ENCODE measurements around the gene NRXN3. TPM values are rescaled to one million over a fixed set of nuclear protein-coding genes. Genes with fewer than 3 reads are reported as not detected.

NRXN3 gene
- total RNA-seq, 1 donor from 2014 or later, result 4.8 TPM

DNA sequence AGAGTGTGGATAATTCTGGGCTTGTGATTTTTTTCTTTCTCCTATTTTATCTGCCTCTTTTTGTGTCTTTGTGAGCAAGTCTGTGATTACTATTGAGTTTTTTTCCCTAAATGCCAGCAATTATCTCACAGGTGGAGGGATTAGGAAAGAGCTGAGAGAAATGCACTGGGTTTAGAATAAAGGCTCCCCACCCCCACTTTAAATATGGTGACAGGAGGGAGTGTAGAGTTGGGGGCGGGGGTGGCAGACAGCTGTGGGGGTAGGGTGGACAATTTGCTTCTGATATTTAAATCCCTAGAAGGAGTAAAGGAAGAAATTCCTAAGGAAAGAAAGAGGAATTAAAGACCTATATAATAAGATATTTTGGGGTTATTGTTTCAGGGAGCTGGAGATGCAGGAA lies 145.9 kb downstream of the NRXN3 start:
- no peak for DNase-seq (ENCODE audit: extremely low read depth, low read depth, low spot score)

DNA sequence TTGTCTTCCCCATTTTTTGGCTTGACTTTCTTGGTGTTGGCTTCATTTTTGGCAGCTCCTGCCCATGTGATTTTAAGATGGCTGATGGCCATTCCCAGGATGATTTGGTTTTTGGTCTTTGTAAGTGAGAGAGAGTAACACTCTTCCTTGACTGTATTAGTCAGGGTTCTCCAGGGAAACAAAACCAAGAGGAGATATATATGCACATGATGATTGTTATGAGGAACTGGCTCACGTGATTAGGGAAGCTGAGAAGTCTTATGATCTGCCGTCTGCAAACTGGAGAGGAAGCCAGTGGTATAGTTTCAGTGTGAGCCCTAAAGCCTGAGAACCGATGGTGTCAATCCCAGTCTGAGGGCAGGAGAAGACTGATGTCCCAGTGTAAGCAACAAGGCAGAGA lies 146.6 kb downstream of the NRXN3 start:
- no peak for DNase-seq (ENCODE audit: extremely low read depth, low read depth, low spot score)

DNA sequence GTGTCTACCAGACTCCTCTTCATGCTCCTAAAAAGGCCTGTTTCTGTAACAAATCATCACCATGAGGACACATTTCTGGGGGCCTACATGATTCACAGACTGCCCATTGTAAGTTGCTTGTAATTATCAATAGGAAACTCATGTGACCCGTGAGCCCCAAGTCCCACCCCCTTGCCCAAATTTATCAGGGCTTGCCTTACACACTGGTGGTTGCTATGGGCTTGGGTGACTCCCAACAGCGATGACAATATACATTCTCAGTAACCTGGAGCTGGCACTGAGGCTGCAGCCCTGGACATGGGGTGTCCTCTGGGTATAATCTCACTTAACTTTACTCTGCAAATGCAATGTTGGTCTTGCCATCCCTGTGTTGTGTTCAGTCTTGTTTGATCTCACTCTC lies 149.2 kb downstream of the NRXN3 start:
- DNase-seq (ENCODE audit: extremely low read depth, low read depth, low spot score), result no peak

DNA sequence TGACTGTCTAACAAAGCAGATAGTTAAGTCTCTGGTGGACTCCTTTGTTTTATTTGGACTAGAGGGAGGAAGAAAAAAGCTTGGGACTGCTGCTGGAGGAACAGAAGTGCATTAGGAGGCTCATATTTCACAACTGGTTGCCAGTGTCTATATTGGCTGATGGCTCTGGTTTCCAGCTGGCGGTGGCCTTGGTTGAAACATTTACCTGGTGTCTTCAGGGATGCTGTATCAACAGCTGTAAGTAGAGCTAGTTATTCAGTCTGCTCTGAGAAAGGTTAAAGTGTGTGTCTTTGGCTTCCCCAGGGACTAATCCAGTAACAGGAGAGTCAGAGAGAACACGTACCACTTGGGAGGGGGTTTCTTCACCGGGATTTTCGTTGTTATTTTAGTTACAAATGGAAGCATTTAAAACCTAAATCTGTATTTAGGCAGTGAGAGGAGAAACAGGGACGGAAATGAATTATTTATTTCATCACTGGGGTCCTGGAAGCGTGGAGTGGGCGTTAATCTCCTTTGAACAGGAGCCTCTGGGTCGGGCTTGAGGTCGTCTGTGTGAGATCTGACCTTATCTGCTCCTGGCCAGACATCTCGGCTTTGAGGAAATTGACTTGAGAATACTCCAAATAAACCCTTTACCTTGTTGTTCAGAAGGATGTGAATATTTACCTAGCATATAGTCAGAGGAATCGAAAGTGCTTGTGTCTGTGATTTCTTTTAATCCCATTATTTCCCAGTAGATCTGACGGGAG lies 149.9 kb downstream of the NRXN3 start:
- DNase-seq (ENCODE audit: extremely low read depth, low read depth, low spot score), result no peak

DNA sequence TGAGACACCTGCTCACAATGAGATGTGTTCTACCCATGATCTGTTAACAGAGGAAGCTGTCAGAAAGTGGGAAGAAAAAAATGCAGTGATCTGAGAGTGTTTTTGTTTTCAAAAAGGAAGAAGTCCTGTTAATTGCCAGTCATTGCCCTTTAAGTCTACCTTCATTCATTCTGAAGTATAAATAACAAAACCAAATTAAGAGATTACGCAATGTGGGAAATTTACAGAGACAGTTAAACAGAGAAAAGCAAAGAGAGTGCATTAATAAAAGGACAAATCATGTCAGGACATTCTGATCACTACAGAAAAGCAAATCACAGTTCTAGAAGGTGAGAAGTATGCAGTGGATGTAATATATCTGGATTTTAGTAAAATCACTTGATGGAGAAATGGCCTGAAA lies 154.2 kb downstream of the NRXN3 start:
- no peak for DNase-seq (ENCODE audit: extremely low read depth, low read depth, low spot score)

DNA sequence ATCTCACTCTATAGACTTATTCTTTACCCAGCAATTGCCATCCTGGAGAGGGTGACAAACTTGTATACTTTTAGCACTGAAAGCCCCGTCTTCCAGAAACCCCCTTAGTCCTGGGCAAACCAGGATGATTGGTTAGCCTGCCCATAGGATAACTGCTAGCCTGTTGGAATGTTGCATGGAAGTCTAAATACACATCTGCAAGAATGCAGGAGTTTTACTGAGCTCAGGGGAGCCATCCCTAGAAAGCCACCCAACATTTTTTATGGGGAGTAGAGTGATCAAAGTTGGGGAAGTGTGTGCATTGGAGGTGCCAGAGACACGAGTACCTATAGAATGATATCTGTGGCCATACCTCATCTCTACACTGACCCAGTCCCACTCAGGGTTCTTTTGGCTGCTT lies 155.7 kb downstream of the NRXN3 start:
- no peak for DNase-seq (ENCODE audit: extremely low read depth, low read depth, low spot score)

DNA sequence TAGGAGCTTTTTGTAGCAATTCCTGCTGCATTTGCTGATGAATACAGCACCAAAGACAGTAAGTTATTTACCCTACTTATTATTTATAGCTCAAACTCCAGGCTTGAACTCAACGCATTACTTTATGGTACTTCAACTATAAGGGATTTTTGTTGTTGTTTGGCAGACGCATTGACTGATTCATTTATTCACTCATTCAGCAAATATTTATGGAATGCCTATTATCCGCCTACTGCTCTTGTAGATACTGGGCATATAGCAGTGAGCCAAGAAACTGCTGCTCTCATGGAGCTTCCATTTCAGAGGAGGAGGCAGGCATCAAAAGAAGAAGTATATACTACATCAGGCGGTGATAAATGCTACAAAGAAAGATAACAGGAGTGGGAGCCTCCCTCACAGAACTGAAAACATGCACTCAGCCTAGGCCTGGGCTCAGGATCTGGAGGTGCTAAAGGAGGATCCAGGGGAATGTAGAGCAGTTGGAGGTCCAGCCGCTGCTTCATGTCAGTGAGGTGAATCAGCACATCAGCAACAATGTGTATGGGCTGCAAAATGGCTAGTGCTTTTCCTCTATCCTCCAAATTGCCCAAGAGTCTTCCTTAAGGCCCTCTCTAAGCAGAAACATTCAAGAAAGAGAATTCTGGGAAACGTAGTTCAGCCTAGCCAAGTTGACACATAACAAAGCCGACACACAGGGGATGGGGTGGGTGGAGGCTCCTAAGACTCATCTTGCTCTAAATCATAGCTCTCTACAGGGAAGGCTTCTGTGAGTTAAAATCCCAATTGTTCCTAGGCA lies 157.5 kb downstream of the NRXN3 start:
- no peak for DNase-seq (ENCODE audit: extremely low read depth, low read depth, low spot score)

DNA sequence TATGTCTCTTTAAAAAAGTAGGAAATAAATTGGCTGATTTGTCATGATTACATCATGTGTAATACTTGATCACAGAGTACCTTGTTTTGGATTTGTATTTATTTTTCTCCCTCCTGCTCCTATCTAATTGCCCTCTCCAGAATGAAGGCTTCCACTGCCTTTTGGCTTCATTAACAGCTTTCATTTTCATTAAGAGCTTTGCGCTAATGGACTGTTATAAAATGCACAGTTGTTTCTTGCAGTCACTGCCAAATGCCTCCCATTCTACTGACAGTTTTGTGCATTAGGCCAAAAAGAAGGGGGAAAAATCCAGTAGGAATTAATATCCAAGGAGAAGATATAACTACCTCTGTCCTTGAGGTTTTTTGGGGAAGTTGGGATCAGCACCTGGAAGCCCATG lies 159.2 kb downstream of the NRXN3 start:
- no peak for DNase-seq (ENCODE audit: extremely low read depth, low read depth, low spot score)

DNA sequence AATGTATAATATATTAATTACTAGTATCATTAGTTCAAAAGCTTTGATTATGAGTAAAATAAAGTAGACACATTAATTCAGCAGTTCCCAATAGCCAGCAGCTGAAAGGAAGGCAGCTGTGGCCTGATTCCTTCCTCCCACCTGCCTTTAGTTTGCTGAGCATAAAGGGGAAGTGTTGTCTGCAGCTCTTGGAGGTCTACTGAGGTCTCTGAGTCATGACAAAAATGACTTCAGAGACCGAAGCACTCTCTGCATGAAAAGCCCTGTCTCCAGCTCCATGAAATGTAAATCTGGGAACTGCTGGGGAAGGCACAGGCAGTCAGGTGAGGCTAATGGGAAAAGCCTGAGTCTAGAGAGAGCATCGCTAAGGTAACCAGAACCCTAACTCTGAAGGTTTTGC lies 165.4 kb downstream of the NRXN3 start:
- DNase-seq (ENCODE audit: extremely low read depth, low read depth, low spot score), result no peak

DNA sequence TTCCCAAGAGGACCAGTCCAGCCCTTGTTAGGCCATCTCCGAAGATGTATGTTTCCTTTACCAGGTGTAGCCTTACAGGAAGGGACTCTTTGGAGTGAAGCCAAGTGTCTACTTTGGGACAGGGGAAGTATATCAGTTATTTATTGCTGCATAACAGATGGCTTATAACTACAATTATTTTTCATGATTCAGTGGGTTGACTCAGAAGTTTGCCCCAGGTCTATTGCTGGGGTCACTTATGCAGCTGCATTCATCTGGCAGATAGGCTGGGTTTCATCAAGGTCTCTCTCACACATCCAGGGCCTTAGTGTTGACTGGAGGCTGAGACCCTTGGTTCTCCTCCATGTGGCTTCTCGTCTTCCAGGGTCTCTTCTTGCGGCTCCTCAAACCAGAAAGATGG lies 170.1 kb downstream of the NRXN3 start:
- DNase-seq (ENCODE audit: extremely low read depth, low read depth, low spot score), result no peak

DNA sequence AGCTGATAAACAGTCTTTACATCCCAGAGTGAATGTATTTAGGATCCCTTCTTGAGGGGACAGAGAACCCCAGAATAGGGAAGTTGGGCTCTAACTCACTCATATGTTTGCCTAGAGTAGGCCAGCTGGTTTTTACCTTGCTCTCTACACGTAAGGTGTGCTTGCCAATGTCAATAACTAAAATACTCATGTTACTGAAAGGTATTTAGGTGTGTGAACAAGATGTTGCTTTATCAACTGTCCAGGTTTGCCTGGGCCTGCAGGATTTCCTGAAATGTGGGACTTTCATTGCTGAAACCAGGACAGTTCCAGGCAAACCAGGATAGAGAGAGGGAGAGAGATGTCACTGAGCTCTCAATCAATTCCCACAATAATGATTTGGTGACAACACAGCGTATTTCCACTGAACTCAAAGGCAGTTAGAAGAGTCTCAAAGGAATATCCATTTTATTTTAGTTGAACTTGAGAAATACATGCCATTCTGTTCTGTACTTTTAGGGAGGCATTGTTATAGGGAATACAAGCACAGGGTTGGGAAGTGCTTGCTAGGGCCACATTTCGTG lies 171.7 kb downstream of the NRXN3 start:
- no peak for DNase-seq (ENCODE audit: extremely low read depth, low read depth, low spot score)

DNA sequence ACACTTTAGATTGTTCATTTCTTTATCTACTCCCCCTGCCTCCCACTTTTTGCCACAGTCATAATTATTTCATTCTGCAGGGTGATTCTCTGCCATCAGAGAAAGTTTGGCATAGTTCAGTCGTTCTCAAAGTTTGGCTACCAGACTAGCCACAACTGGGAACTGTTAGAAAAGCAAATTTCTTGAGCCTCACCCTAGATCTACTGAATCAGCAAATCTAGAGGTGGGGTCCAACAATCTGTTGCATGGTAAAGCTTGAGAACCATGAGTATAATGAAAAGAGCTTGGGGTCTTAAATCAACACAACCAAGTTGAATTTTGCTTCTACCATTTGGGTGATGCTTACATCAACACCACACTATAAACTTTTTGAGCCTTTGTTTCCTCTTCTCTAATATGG lies 172.7 kb downstream of the NRXN3 start:
- no peak for DNase-seq (ENCODE audit: extremely low read depth, low read depth, low spot score)

DNA sequence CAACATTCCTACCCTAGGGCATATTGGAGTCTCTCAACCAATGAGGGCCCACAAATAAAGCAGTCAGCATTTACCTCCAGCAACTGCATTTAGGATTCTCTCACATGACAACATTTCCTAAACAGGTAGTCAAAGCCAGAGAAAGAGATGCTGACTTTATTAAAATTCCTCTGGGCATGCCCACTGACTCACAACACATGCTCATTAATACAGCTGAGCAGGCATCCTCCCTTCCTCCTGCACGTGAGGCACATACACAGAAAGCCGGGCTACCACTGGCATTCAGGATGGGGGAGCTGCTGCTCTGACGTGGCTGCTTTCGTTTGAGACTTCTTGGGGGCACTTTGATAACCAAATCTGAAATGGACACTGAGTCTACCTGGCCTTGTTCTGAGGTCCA lies 174.1 kb downstream of the NRXN3 start:
- no peak for DNase-seq (ENCODE audit: extremely low read depth, low read depth, low spot score)

DNA sequence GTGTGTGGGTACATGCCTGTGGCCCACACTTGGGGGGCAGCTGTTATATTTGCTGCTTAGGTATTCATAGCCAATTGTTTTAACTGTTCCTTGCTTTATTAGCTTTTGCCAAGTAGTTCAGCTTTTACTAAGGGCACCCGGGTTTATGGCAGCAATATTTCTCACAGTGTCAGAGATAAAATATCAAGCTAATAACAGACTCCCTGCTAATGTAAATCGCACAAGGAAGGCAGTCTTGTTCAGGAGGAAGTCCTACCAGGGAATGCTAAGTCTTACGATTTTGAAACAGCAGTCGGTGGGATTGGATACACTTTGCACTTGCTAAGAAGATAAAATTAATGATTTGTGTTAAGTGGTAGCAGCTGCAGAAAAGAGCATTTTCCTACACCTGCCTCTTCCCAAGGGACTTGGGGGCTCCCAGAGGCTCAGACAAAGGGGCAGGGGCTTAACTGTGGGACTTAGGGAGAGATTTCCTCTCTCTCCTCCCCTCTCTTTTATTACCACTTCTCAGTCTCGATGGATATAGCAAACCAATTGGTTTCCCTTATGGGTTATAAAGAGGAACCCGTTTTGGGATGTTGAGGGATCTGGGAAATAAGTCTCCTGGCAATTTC lies 175.1 kb downstream of the NRXN3 start:
- no peak for DNase-seq (ENCODE audit: extremely low read depth, low read depth, low spot score)

DNA sequence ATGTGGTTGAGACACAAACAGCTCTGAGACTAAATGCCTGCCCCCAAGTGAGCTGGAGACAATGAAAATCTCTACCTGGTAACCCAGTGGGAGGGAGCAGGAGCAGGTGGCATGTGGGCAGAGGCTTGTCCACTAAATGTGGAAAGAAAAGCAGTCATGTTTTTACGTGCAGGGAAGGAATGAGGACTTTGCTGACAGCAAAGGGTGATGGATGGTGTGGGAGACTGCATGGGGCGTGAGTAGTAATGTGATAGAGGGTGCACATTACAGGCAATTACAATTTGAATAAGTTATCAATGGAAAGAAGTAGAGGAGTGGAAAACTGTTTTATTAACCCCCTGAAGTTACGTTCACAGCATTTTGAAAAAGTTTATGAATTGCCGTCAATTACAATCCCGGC lies 176.6 kb downstream of the NRXN3 start:
- DNase-seq (ENCODE audit: extremely low read depth, low read depth, low spot score), result no peak

DNA sequence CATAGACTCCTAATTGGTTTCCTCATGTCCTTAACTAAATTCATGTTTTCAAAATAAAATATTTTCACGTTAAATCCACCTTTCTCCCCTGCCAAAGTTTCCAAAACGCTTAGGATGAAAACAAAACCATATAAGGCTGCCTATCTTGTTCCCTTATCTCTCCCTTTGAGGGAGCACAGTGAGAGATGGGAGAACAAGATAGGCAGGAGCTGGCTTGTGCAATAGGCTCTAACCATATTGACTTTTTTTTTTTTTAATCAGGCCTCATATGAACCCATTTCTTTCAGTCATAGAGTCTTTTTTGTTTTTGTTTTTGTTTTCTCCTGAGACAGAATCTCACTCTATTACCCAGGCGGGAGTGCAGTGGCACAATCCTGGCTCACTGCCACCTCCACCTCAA lies 184.9 kb downstream of the NRXN3 start:
- DNase-seq (ENCODE audit: extremely low read depth, low read depth, low spot score), result no peak

DNA sequence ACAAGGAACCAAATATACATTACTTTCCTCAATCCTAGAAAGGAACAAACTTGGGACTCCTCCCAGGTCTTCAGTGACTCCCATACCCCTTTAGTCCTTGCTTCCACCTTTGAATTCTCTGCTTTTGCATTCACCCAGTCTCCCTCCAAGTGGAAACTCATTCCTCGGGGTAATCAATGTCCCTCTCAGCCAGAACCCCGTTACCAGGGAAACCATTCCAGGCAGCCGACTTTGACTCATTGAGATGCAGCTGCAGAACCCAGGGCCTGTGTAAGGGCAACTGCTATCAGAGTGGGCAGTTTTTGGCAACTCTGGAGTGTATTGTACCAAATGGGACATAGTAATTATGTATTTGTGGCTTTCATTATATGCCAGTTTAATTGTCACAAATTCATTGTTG lies 186.2 kb downstream of the NRXN3 start:
- no peak for DNase-seq (ENCODE audit: extremely low read depth, low read depth, low spot score)

DNA sequence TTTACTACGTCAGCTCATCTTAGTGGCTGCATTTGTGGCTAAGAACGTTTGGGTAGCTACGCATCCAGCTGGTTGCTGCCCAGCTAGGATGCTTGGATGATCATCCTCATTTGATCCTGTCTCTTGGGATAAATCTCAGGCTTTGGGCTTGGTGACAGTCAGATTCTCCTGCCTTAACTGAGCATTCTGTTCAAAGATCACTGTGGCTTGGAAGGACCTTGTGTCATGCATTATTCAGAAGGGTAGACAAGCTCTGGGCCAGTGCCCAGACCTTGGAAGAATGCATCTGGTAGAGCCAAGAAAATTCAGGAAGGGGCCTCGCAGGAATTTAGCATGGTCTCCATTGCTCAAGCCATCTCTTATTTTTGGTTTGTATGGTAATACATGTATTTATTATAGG lies 188.4 kb downstream of the NRXN3 start:
- DNase-seq (ENCODE audit: extremely low read depth, low read depth, low spot score), result no peak

DNA sequence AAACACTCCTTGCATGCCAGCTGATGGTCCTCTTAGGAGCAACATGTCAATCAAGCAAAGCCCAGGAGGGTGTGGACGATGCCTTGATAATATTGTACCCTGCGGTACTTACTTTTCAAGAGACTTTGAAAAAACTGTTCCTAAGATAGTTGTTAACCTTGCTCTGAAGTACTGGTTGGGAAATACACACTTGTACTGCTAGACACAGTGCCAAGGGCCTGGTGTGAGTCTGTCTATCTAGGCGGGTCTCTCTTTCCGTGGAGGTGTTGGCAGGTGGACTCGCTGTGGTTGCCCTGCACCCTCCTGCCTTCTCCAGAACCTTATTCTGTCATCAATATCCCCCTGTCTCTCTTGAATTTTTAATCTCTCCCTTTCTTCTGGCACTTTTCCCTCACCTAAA lies 189.4 kb downstream of the NRXN3 start:
- no peak for DNase-seq (ENCODE audit: extremely low read depth, low read depth, low spot score)

DNA sequence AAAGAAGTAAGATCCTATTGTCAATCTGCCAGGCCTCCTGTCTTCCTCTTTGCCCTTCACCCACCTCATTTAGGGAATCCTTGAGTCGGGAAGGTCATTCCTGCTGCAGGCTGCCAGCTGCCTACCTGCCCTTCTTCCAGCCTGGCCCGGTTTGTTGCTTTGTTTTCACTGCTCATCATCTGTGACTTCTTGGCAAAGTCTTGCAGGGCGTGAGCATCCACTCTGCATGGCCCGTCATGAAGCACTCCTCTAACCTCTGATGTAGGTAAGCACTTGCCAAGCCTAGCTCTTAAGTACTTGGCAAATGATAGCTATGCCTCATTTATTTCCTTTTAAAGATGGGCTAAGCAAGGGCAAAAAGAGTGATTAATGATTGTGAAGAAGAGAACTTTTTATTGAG lies 192.8 kb downstream of the NRXN3 start:
- DNase-seq (ENCODE audit: extremely low read depth, low read depth, low spot score), result no peak

DNA sequence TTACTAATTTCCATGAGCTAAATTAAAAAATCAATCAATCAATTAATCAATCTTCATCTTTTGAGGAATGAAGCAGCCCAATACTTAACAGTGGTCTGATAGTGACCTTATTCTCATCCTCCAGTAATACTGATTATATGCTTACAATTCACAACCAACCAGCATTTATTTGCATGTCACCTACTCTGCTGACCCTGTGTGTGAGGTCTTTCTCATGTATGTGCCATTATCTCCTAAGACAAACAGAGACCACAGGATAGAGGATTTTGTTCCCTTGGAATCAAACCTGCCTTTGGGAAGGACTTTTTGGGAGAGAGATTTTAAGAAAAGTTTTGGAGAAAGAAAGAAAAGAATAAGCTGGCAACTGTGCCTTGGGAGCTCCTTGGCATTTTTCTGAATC lies 197.2 kb downstream of the NRXN3 start:
- DNase-seq (ENCODE audit: extremely low read depth, low read depth, low spot score), result no peak

DNA sequence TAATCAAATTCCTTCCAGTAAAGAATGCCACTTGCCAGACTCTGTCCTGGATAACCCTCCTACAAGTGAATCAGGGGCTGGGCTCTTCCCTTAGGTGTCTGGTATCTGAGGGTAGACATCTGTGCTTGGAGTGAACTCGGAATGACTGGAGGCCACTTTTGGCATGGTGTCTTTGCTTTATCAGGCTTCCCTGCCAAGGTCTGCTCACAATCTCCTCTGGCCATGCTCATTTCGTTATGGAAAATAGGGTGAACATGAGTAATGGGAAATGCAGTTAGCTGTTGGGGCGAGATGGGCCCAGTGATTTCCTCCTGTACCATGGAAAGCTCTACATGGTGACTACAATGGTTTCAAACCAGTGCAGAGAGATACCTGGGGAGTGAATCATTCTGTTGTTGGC lies 212.9 kb downstream of the NRXN3 start:
- DNase-seq (ENCODE audit: extremely low read depth, low read depth, low spot score), result no peak

Measured in glomerular endothelial cell (primary cell).